BE2C (cell line): ENCODE results near the gene GDPD2.

ENCODE experiments used
- DNase-seq: peaks from one replicate; pipeline ENCODE4 v3.0.0-alpha.2; 2020
- H3K27me3 ChIP-seq: fragments of 250-450 bp; sonication (Bioruptor Pico); 2 replicates; pipeline ENCODE4 v1.5.1; 2020; ENCODE audit warnings: mild to moderate bottlenecking
- H3K36me3 ChIP-seq: fragments of 250-450 bp; sonication (Bioruptor Pico); 2 replicates; pipeline ENCODE4 v1.5.1; 2020; ENCODE audit warnings: mild to moderate bottlenecking
- H3K4me1 ChIP-seq: fragments of 250-450 bp; sonication (Bioruptor Pico); 2 replicates; pipeline ENCODE4 v1.5.1; 2020
- H3K4me3 ChIP-seq: 2 replicates; pipeline ENCODE4 v1.5.1; 2011; ENCODE audit warnings: low read depth, low read length
- H3K9me3 ChIP-seq: fragments of 250-450 bp; sonication (Bioruptor Pico); 2 replicates; pipeline ENCODE4 v1.5.1; 2020
- CTCF ChIP-seq: IDR thresholded peaks from 2 replicates; pipeline ENCODE4 v1.5.1; 2012; ENCODE audit warnings: mild to moderate bottlenecking, low read depth, low read length

The GDPD2 gene

GRCh38 chrX:70442224-70442623 is 19.1 kb downstream of the GDPD2 start:
- no peak for DNase-seq
- Histone ChIP-seq H3K27me3 (peaks cover 16% of the 10 kb centered on the region), H3K9me3 (no peaks in the 10 kb centered on the region), H3K36me3 (no peaks in the 10 kb centered on the region), H3K4me1 (no peaks in the 10 kb centered on the region), H3K4me3 (no peak overlapping the region)
- TF ChIP-seq CTCF, result no peak

GRCh38 chrX:70444326-70444945 is 21.3 kb downstream of the GDPD2 start, which contains the start of gene DLG3:
Gene DLG3 (plus strand): TSS chrX:70444835. CDS start chrX:70445202, 367 bp downstream.
- Histone ChIP-seq H3K9me3 (no peaks in the 10 kb centered on the region), H3K27me3 (peaks cover 16% of the 10 kb centered on the region), H3K4me3 (no peak within 1 kb of the TSS), H3K36me3 (no peaks in the 10 kb centered on the region), H3K4me1 (no peaks in the 10 kb centered on the region)
- DNase-seq, result peak; percentile 58
- TF ChIP-seq CTCF, result no peak

- peaks cover 16% of the 10 kb centered on the region for H3K27me3 ChIP-seq
- no peak for TF ChIP-seq CTCF
- no peaks in the 10 kb centered on the region for H3K9me3 ChIP-seq
- H3K4me3 ChIP-seq, result no peak overlapping the region
- no peaks in the 10 kb centered on the region for H3K4me1 ChIP-seq
- no peaks in the 10 kb centered on the region for H3K36me3 ChIP-seq
- DNase-seq, result no peak
These were observed 22.0 kb downstream of the GDPD2 start for GRCh38 chrX:70444946-70445656.

- Histone ChIP-seq H3K4me1 (no peaks in the 10 kb centered on the region), H3K27me3 (peaks cover 16% of the 10 kb centered on the region), H3K9me3 (no peaks in the 10 kb centered on the region), H3K36me3 (no peaks in the 10 kb centered on the region), H3K4me3 (no peak overlapping the region)
- no peak for DNase-seq
- TF ChIP-seq CTCF, result no peak
These were observed 22.8 kb downstream of the GDPD2 start for GRCh38 chrX:70445951-70446350.

- no peaks in the 10 kb centered on the region for H3K4me1 ChIP-seq
- no peak overlapping the region for H3K4me3 ChIP-seq
- DNase-seq, result no peak
- H3K36me3 ChIP-seq, result no peaks in the 10 kb centered on the region
- peaks cover 16% of the 10 kb centered on the region for H3K27me3 ChIP-seq
- H3K9me3 ChIP-seq, result no peaks in the 10 kb centered on the region
- no peak for TF ChIP-seq CTCF
These were observed 23.6 kb downstream of the GDPD2 start for GRCh38 chrX:70446380-70447350.
